ENCODE results near the gene ZNF133. TPM values are rescaled to one million over a fixed set of nuclear protein-coding genes. Genes with fewer than 3 reads are reported as not detected.

Gene ZNF133
- total and polyA plus RNA-seq, 2 donors (not counting 3 experiments of a cell fraction or from before 2014, with no cell fraction given) = 11.1 to 13.8 TPM

- no peak for FAIRE-seq
- H3K9ac ChIP-seq (replicated peaks; ENCODE audit: extremely low read depth, insufficient read depth, low read length) = no peak overlapping the region
- no peak overlapping the region for H3K4me3 ChIP-seq (replicated peaks in 1 of 3; ENCODE audit: insufficient read depth in 1 of 3, low read depth in 1 of 3, low read length in 3 of 3)
- H3K79me2 ChIP-seq (ENCODE audit: control insufficient read depth, insufficient read depth, low read length) = no peaks in the 10 kb centered on the region
- H3K9me1 ChIP-seq (replicated peaks; ENCODE audit: control insufficient read depth, extremely low read depth, insufficient read depth, low read length) = no peaks in the 10 kb centered on the region
- H3K36me3 ChIP-seq (ENCODE audit: control insufficient read depth in 2 of 2, extremely low read depth in 1 of 2, insufficient read depth in 2 of 2, low read length in 2 of 2) = no peaks in the 10 kb centered on the region
- no peak overlapping the region for H3K4me2 ChIP-seq (ENCODE audit: insufficient read depth, low read length)
- H3K4me1 ChIP-seq (ENCODE audit: control insufficient read depth, extremely low read depth, insufficient read depth, low read length) = no peaks in the 10 kb centered on the region
- no peaks in the 10 kb centered on the region for H4K20me1 ChIP-seq (replicated peaks; ENCODE audit: control insufficient read depth, extremely low read depth, insufficient read depth, low read length)
- no peaks in the 10 kb centered on the region for H3K27me3 ChIP-seq (ENCODE audit: control insufficient read depth in 2 of 2, insufficient read depth in 2 of 2, low read length in 2 of 2)
- H2AFZ ChIP-seq (ENCODE audit: low read depth, low read length) = no peak overlapping the region
- ChIA-PET CTCF (no interaction called here), POLR2A (interaction anchor here (0.7 kb wide), 1 partner anchor 19 kb away, joined by 6 read pairs; no protein-coding TSS in a partner anchor)
- intact Hi-C loops (cut with micrococcal nuclease) (no loop called here), dilution Hi-C loops (cut with MboI; ENCODE audit: extremely low pct_ligation_motif_present, low sequenced_read_pairs) (no loop called here)
- no peak for TF ChIP-seq MYC (IDR thresholded peaks at IDR 0.05; ENCODE audit: low read depth, low read length)
- TF ChIP-seq CTCF (IDR thresholded peaks at IDR 0.05; ENCODE audit: extremely low read depth in 1 of 2, insufficient read depth in 1 of 2, low read depth in 1 of 2, low read length in 2 of 2) = no peak
- TF ChIP-seq, protein P1, sequence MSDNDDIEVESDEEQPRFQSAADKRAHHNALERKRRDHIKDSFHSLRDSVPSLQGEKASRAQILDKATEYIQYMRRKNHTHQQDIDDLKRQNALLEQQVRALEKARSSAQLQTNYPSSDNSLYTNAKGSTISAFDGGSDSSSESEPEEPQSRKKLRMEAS (IDR thresholded peaks at IDR 0.05; ENCODE audit: insufficient read depth, insufficient read length) = no peak
- TF ChIP-seq POLR2AphosphoS5 (IDR thresholded peaks at IDR 0.05; ENCODE audit: insufficient read depth, low read depth, low read length) = no peak
- no peak for TF ChIP-seq GATA2 (IDR thresholded peaks at IDR 0.05; ENCODE audit: insufficient read depth, insufficient read length, low read depth, low read length)
- TF ChIP-seq POLR2A (IDR thresholded peaks at IDR 0.05; ENCODE audit: low read depth, low read length) = no peak
- no peak for TF ChIP-seq EZH2 (IDR thresholded peaks at IDR 0.05; ENCODE audit: borderline replicate concordance, low read depth, low read length, severe bottlenecking)
- no peak for TF ChIP-seq JUN (IDR thresholded peaks at IDR 0.05; ENCODE audit: borderline replicate concordance, insufficient read depth, insufficient read length, low read depth)
- no peak for TF ChIP-seq FOS (IDR thresholded peaks at IDR 0.05; ENCODE audit: borderline replicate concordance, insufficient read depth, low read length)
- H3K27ac ChIP-seq (ENCODE audit: insufficient read depth, low read depth, low read length) = no peak overlapping the region
- no TSS peak for BruUV-seq (replicated peaks)
- no peak for DNase-seq (ENCODE audit: low read depth, low spot score)
- no peaks in the 10 kb centered on the region for H3K9me3 ChIP-seq (replicated peaks; ENCODE audit: control insufficient read depth, insufficient read depth, low read length)
Observed at GRCh38 chr20:18240997-18241396, 47.3 kb upstream of the ZNF133 start.

Measured in endothelial cell of umbilical vein (primary cell).